Loucy (cell line): ENCODE data around the gene DRD3.

Experiments
- H2AFZ ChIP-seq: fragments of 200-600 bp; sonication (generic); 2 replicates; pipeline ENCODE4 v1.6.0; 2016; ENCODE audit warnings: antibody characterized with exemption, mild to moderate bottlenecking, low read length, moderate library complexity
- H3F3A ChIP-seq: fragments of 200-600 bp; 2 replicates; pipeline ENCODE4 v1.6.0; 2016; ENCODE audit warnings: antibody characterized with exemption, low read depth, mild to moderate bottlenecking
- H3K27me3 ChIP-seq: fragments of 200-600 bp; sonication (generic); 2 replicates; pipeline ENCODE4 v1.6.1; 2014; ENCODE audit warnings: low read length, mild to moderate bottlenecking; ENCODE audit not compliant: insufficient read depth, poor library complexity, severe bottlenecking
- H3K36me3 ChIP-seq: fragments of 200-600 bp; sonication (generic); 2 replicates; pipeline ENCODE4 v1.6.1; 2016; ENCODE audit warnings: low read length; ENCODE audit not compliant: insufficient read depth
- H3K4me1 ChIP-seq: fragments of 200-600 bp; sonication (generic); 2 replicates; pipeline ENCODE4 v1.5.1; 2014; ENCODE audit warnings: low read length, mild to moderate bottlenecking; ENCODE audit not compliant: insufficient read depth, poor library complexity, severe bottlenecking
- H3K4me2 ChIP-seq: fragments of 200-600 bp; sonication (generic); 2 replicates; pipeline ENCODE4 v1.6.0; 2014; ENCODE audit warnings: antibody characterized with exemption, low read length, low read depth, mild to moderate bottlenecking; ENCODE audit not compliant: poor library complexity, severe bottlenecking
- H3K4me3 ChIP-seq: fragments of 200-600 bp; sonication (generic); 2 replicates; pipeline ENCODE4 v1.5.1; 2014; ENCODE audit warnings: low read length, mild to moderate bottlenecking, mixed read lengths; ENCODE audit not compliant: poor library complexity, severe bottlenecking
- H3K79me2 ChIP-seq: fragments of 200-600 bp; sonication (generic); 2 replicates; pipeline ENCODE4 v1.6.1; 2014; ENCODE audit warnings: low read length; ENCODE audit not compliant: insufficient read depth
- H3K9ac ChIP-seq: fragments of 200-600 bp; sonication (generic); 2 replicates; pipeline ENCODE4 v1.6.0; 2014; ENCODE audit warnings: mild to moderate bottlenecking, low read depth, low read length, moderate library complexity; ENCODE audit not compliant: poor library complexity, severe bottlenecking
- H3K9me2 ChIP-seq: fragments of 200-600 bp; sonication (generic); replicated peaks from 2 replicates; pipeline ENCODE4 v1.6.1; 2016; ENCODE audit warnings: low read depth, low read length, mixed read lengths
- H3K9me3 ChIP-seq: fragments of 200-600 bp; sonication (generic); 2 replicates; pipeline ENCODE4 v1.6.1; 2014; ENCODE audit warnings: mild to moderate bottlenecking, antibody characterized with exemption, low read length, low read depth; ENCODE audit not compliant: insufficient read depth
- H4K20me1 ChIP-seq: fragments of 200-600 bp; sonication (generic); 2 replicates; pipeline ENCODE4 v1.6.0; 2014; ENCODE audit warnings: antibody characterized with exemption, low read length, mild to moderate bottlenecking; ENCODE audit not compliant: insufficient read depth, poor library complexity, severe bottlenecking
- CTCF ChIP-seq: fragments of 200-600 bp; sonication (generic); conservative IDR thresholded peaks from 2 replicates; pipeline ENCODE4 v1.5.1; 2014; ENCODE audit warnings: mild to moderate bottlenecking, antibody characterized with exemption, low read length
- EZH2phosphoT487 ChIP-seq: fragments of 200-600 bp; IDR thresholded peaks from 2 replicates; pipeline ENCODE4 v1.6.1; 2018; ENCODE audit warnings: antibody characterized with exemption, mild to moderate bottlenecking, moderate library complexity, borderline replicate concordance

Gene DRD3

GRCh38 chr3:114216186-114216970 is 37.5 kb upstream of the DRD3 start:
- TF ChIP-seq CTCF, result no peak
- no peak for TF ChIP-seq EZH2phosphoT487
- no peaks in the 10 kb centered on the region for H3K9me3 ChIP-seq
- no peak overlapping the region for H3K4me3 ChIP-seq
- no peaks in the 10 kb centered on the region for H3K27me3 ChIP-seq
- H3K9me2 ChIP-seq, result no peaks in the 10 kb centered on the region
- H3K9ac ChIP-seq, result no peak overlapping the region
- no peaks in the 10 kb centered on the region for H3K36me3 ChIP-seq
- peaks cover 22% of the 10 kb centered on the region for H3K4me1 ChIP-seq
- no peak overlapping the region for H3K4me2 ChIP-seq
- no peaks in the 10 kb centered on the region for H3K79me2 ChIP-seq
- H4K20me1 ChIP-seq, result no peaks in the 10 kb centered on the region
- H3F3A ChIP-seq, result peaks cover 8% of the 10 kb centered on the region; the same call in 1 of the 2 replicates
- no peak overlapping the region for H2AFZ ChIP-seq

- Histone ChIP-seq H3K9me2 (no peaks in the 10 kb centered on the region), H3K79me2 (no peaks in the 10 kb centered on the region), H3F3A (peaks cover 8% of the 10 kb centered on the region; the same call in 1 of the 2 replicates), H3K27me3 (no peaks in the 10 kb centered on the region), H4K20me1 (no peaks in the 10 kb centered on the region), H3K4me2 (peak overlapping the region; percentile 78), H3K4me1 (peaks cover 22% of the 10 kb centered on the region), H3K4me3 (peak overlapping the region; percentile 70), H2AFZ (peak overlapping the region; percentile 81), H3K9ac (peak overlapping the region; percentile 49), H3K36me3 (no peaks in the 10 kb centered on the region), H3K9me3 (no peaks in the 10 kb centered on the region)
- TF ChIP-seq EZH2phosphoT487, result no peak
- no peak for TF ChIP-seq CTCF
Measured at GRCh38 chr3:114214542-114215341, 35.9 kb upstream of the DRD3 start.

GRCh38 chr3:114213627-114214541 is 35.0 kb upstream of the DRD3 start:
- H3K27me3 ChIP-seq, result no peaks in the 10 kb centered on the region
- H3K9me2 ChIP-seq, result no peaks in the 10 kb centered on the region
- no peaks in the 10 kb centered on the region for H3K9me3 ChIP-seq
- peak overlapping the region; percentile 70 for H3K4me3 ChIP-seq
- H3K4me1 ChIP-seq, result peaks cover 22% of the 10 kb centered on the region
- H3F3A ChIP-seq, result peaks cover 8% of the 10 kb centered on the region; the same call in 1 of the 2 replicates
- H2AFZ ChIP-seq, result peak overlapping the region; percentile 81
- no peaks in the 10 kb centered on the region for H3K79me2 ChIP-seq
- H3K4me2 ChIP-seq, result peak overlapping the region; percentile 78
- H4K20me1 ChIP-seq, result no peaks in the 10 kb centered on the region
- H3K36me3 ChIP-seq, result no peaks in the 10 kb centered on the region
- TF ChIP-seq EZH2phosphoT487, result no peak
- TF ChIP-seq CTCF, result peak; percentile 55
- H3K9ac ChIP-seq, result peak overlapping the region; percentile 49
